ENCODE results near the gene PLEKHM3. TPM values are rescaled to one million over a fixed set of nuclear protein-coding genes. Genes with fewer than 3 reads are reported as not detected.
A peak's percentile ranks its signal among the peaks of the same experiment; 100 is the strongest.

The PLEKHM3 gene
- total and polyA plus RNA-seq, 2 of the 13 experiments (the other 11 are each of a cell fraction or from before 2014, with no cell fraction given) = 4.5 to 4.7 TPM

DNA sequence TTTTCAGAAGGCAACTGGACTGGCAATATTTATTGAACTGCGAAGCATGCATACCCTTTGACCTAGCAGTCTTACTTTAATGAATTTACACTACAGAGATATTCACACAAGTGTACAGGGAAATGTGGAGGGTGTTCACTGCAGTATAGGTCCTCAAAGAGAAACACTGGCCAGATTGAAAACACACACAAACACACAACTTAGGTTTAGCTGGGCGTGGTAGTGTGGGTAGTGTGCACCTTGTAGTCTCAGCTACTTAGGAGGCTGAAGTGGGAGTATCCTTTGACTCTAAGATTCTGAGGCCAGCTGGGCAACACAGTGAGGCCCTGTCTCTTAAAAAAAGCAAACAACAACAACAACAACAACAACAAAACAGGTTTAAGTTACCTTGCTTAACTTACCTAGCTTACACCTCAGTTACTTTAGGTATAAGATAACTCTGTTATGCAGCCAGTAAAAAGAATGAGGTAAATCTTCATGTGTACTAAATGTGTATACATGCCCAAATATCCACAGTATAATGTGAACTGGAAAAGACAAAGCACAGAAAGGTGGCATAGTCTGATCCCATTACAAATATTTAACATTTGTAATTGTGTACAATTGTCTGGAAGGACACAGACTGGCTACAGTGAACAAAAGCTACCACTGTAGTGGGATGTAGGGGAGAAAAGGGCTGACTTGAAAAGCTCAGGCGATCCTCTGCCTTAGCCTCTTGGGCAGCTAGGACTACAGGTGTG lies 149.7 kb downstream of the PLEKHM3 start (continued):
- TF ChIP-seq, protein P1, sequence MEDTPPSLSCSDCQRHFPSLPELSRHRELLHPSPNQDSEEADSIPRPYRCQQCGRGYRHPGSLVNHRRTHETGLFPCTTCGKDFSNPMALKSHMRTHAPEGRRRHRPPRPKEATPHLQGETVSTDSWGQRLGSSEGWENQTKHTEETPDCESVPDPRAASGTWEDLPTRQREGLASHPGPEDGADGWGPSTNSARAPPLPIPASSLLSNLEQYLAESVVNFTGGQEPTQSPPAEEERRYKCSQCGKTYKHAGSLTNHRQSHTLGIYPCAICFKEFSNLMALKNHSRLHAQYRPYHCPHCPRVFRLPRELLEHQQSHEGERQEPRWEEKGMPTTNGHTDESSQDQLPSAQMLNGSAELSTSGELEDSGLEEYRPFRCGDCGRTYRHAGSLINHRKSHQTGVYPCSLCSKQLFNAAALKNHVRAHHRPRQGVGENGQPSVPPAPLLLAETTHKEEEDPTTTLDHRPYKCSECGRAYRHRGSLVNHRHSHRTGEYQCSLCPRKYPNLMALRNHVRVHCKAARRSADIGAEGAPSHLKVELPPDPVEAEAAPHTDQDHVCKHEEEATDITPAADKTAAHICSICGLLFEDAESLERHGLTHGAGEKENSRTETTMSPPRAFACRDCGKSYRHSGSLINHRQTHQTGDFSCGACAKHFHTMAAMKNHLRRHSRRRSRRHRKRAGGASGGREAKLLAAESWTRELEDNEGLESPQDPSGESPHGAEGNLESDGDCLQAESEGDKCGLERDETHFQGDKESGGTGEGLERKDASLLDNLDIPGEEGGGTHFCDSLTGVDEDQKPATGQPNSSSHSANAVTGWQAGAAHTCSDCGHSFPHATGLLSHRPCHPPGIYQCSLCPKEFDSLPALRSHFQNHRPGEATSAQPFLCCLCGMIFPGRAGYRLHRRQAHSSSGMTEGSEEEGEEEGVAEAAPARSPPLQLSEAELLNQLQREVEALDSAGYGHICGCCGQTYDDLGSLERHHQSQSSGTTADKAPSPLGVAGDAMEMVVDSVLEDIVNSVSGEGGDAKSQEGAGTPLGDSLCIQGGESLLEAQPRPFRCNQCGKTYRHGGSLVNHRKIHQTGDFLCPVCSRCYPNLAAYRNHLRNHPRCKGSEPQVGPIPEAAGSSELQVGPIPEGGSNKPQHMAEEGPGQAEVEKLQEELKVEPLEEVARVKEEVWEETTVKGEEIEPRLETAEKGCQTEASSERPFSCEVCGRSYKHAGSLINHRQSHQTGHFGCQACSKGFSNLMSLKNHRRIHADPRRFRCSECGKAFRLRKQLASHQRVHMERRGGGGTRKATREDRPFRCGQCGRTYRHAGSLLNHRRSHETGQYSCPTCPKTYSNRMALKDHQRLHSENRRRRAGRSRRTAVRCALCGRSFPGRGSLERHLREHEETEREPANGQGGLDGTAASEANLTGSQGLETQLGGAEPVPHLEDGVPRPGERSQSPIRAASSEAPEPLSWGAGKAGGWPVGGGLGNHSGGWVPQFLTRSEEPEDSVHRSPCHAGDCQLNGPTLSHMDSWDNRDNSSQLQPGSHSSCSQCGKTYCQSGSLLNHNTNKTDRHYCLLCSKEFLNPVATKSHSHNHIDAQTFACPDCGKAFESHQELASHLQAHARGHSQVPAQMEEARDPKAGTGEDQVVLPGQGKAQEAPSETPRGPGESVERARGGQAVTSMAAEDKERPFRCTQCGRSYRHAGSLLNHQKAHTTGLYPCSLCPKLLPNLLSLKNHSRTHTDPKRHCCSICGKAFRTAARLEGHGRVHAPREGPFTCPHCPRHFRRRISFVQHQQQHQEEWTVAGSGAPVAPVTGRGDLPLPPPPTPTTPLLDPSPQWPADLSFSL (CRISPR knock-in tag; IDR thresholded peaks at IDR 0.05) = peak; percentile 76; the same call in 1 of the 2 replicates
- TF ChIP-seq, protein P2, sequence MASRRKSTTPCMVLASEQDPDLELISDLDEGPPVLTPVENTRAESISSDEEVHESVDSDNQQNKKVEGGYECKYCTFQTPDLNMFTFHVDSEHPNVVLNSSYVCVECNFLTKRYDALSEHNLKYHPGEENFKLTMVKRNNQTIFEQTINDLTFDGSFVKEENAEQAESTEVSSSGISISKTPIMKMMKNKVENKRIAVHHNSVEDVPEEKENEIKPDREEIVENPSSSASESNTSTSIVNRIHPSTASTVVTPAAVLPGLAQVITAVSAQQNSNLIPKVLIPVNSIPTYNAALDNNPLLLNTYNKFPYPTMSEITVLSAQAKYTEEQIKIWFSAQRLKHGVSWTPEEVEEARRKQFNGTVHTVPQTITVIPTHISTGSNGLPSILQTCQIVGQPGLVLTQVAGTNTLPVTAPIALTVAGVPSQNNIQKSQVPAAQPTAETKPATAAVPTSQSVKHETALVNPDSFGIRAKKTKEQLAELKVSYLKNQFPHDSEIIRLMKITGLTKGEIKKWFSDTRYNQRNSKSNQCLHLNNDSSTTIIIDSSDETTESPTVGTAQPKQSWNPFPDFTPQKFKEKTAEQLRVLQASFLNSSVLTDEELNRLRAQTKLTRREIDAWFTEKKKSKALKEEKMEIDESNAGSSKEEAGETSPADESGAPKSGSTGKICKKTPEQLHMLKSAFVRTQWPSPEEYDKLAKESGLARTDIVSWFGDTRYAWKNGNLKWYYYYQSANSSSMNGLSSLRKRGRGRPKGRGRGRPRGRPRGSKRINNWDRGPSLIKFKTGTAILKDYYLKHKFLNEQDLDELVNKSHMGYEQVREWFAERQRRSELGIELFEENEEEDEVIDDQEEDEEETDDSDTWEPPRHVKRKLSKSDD (CRISPR knock-in tag; IDR thresholded peaks at IDR 0.05; ENCODE audit: low read depth) = no peak
- TF ChIP-seq, protein P3, sequence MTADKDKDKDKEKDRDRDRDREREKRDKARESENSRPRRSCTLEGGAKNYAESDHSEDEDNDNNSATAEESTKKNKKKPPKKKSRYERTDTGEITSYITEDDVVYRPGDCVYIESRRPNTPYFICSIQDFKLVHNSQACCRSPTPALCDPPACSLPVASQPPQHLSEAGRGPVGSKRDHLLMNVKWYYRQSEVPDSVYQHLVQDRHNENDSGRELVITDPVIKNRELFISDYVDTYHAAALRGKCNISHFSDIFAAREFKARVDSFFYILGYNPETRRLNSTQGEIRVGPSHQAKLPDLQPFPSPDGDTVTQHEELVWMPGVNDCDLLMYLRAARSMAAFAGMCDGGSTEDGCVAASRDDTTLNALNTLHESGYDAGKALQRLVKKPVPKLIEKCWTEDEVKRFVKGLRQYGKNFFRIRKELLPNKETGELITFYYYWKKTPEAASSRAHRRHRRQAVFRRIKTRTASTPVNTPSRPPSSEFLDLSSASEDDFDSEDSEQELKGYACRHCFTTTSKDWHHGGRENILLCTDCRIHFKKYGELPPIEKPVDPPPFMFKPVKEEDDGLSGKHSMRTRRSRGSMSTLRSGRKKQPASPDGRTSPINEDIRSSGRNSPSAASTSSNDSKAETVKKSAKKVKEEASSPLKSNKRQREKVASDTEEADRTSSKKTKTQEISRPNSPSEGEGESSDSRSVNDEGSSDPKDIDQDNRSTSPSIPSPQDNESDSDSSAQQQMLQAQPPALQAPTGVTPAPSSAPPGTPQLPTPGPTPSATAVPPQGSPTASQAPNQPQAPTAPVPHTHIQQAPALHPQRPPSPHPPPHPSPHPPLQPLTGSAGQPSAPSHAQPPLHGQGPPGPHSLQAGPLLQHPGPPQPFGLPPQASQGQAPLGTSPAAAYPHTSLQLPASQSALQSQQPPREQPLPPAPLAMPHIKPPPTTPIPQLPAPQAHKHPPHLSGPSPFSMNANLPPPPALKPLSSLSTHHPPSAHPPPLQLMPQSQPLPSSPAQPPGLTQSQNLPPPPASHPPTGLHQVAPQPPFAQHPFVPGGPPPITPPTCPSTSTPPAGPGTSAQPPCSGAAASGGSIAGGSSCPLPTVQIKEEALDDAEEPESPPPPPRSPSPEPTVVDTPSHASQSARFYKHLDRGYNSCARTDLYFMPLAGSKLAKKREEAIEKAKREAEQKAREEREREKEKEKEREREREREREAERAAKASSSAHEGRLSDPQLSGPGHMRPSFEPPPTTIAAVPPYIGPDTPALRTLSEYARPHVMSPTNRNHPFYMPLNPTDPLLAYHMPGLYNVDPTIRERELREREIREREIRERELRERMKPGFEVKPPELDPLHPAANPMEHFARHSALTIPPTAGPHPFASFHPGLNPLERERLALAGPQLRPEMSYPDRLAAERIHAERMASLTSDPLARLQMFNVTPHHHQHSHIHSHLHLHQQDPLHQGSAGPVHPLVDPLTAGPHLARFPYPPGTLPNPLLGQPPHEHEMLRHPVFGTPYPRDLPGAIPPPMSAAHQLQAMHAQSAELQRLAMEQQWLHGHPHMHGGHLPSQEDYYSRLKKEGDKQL (CRISPR knock-in tag; IDR thresholded peaks at IDR 0.05; ENCODE audit: low read depth) = peak; percentile 41; the same call in 1 of the 2 replicates
- TF ChIP-seq MED1 (CRISPR knock-in tag; IDR thresholded peaks at IDR 0.05) (peak; percentile 25; the same call in 1 of the 2 replicates), HNRNPH1 (optimal IDR thresholded peaks at IDR 0.05; ENCODE audit: low read depth, low read length) (no peak), SUZ12 (IDR thresholded peaks at IDR 0.05; ENCODE audit: low read depth, low read length) (no peak), EP300 (IDR thresholded peaks at IDR 0.05; ENCODE audit: low read depth in 2 of 2, low read length in 2 of 2) (peak in 1 of 2 experiments; percentile 56; a peak in 2 of 4 replicates), EP300 (CRISPR knock-in tag; IDR thresholded peaks at IDR 0.05; ENCODE audit: borderline replicate concordance) (no peak), FOXA3 (CRISPR knock-in tag; IDR thresholded peaks at IDR 0.05) (peak; percentile 86), HES4 (CRISPR knock-in tag; IDR thresholded peaks at IDR 0.05; ENCODE audit: borderline replicate concordance) (no peak)
- TF ChIP-seq, protein P4, sequence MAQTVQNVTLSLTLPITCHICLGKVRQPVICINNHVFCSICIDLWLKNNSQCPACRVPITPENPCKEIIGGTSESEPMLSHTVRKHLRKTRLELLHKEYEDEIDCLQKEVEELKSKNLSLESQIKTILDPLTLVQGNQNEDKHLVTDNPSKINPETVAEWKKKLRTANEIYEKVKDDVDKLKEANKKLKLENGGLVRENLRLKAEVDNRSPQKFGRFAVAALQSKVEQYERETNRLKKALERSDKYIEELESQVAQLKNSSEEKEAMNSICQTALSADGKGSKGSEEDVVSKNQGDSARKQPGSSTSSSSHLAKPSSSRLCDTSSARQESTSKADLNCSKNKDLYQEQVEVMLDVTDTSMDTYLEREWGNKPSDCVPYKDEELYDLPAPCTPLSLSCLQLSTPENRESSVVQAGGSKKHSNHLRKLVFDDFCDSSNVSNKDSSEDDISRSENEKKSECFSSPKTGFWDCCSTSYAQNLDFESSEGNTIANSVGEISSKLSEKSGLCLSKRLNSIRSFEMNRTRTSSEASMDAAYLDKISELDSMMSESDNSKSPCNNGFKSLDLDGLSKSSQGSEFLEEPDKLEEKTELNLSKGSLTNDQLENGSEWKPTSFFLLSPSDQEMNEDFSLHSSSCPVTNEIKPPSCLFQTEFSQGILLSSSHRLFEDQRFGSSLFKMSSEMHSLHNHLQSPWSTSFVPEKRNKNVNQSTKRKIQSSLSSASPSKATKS (CRISPR knock-in tag; IDR thresholded peaks at IDR 0.05) = no peak

Data from HepG2 (cell line).